BJ (cell line): Measurements from ENCODE around the gene IMP3. TPM values are rescaled to one million over a fixed set of nuclear protein-coding genes. Genes with fewer than 3 reads are reported as not detected.

ENCODE experiments used
- CTCF ChIA-PET: fragments of 350-600 bp; formaldehyde crosslinking; extraction: SDS; loops from one replicate; lab custom pipeline; 2021; ENCODE audit warnings: antibody characterized with exemption, inconsistent platforms; lab: Yijun Ruan, JAX
- POLR2A ChIA-PET: fragments of 300-600 bp; sonication (Branson Sonifier 250); formaldehyde crosslinking; extraction: SDS; loops from one replicate; lab custom pipeline; 2021; ENCODE audit warnings: antibody characterized with exemption; lab: Charles Lee
- DNase-seq: peaks from one replicate; pipeline ENCODE4 v3.0.0-alpha.2; 2011; ENCODE audit warnings: low read depth
- H3K27me3 ChIP-seq: 2 replicates; pipeline ENCODE4 v1.6.0; 2011; ENCODE audit warnings: low read length; ENCODE audit not compliant: control insufficient read depth, insufficient read depth
- H3K36me3 ChIP-seq: 2 replicates; pipeline ENCODE4 v1.5.1; 2011; ENCODE audit warnings: low read length; ENCODE audit not compliant: control insufficient read depth, insufficient read depth
- H3K4me3 ChIP-seq: 2 replicates; pipeline ENCODE4 v1.5.1; 2011; ENCODE audit warnings: low read depth, mild to moderate bottlenecking, control low read depth, low read length
- CTCF ChIP-seq: IDR thresholded peaks from 2 replicates; pipeline ENCODE4 v1.5.1; 2011; ENCODE audit warnings: low read depth, mild to moderate bottlenecking, control low read depth, inconsistent platforms, low read length, moderate library complexity; ENCODE audit not compliant: insufficient read depth
- polyA plus RNA-seq: library from polyadenylated mRNA; depleted of rRNA; stranded (reverse); fragments of >200 nt; gene quantifications from 2 replicates; pipeline ENCODE4 v1.2.3, GENCODE V29; 2011

Gene IMP3
- polyA plus RNA-seq, 1 experiment, result 37.6 TPM

GRCh38 chr15:75606026-75606425 is 34.0 kb downstream of the IMP3 start:
- no peak for DNase-seq
- Histone ChIP-seq H3K36me3 (peaks cover 29% of the 10 kb centered on the region), H3K27me3 (no peaks in the 10 kb centered on the region), H3K4me3 (no peak overlapping the region)
- no peak for TF ChIP-seq CTCF
- CTCF ChIA-PET, result interaction anchor here (1.0 kb wide), 1 partner anchor 9 kb away, joined by 6 read pairs; no protein-coding TSS in a partner anchor
- POLR2A ChIA-PET, result no interaction called here

- ChIA-PET POLR2A (no interaction called here), CTCF (no interaction called here)
- H3K4me3 ChIP-seq, result no peak overlapping the region
- H3K36me3 ChIP-seq, result peaks cover 21% of the 10 kb centered on the region
- no peak for DNase-seq
- no peak for TF ChIP-seq CTCF
- no peaks in the 10 kb centered on the region for H3K27me3 ChIP-seq
Measured at GRCh38 chr15:75599401-75599800, 40.6 kb downstream of the IMP3 start.

GRCh38 chr15:75598361-75598760 is 41.7 kb downstream of the IMP3 start:
- Histone ChIP-seq H3K27me3 (no peaks in the 10 kb centered on the region), H3K36me3 (peaks cover 23% of the 10 kb centered on the region), H3K4me3 (no peak overlapping the region)
- POLR2A ChIA-PET, result no interaction called here
- TF ChIP-seq CTCF, result no peak
- no peak for DNase-seq
- CTCF ChIA-PET, result interaction anchor here (0.6 to 1.9 kb wide), 5 partner anchors 9 to 87 kb away, joined by 3 to 4 read pairs (median 3); no protein-coding TSS in a partner anchor

GRCh38 chr15:75597667-75598341 is 42.2 kb downstream of the IMP3 start:
- Histone ChIP-seq H3K4me3 (no peak overlapping the region), H3K27me3 (no peaks in the 10 kb centered on the region), H3K36me3 (peaks cover 22% of the 10 kb centered on the region)
- ChIA-PET CTCF (interaction anchor here (0.7 to 1.9 kb wide), 6 partner anchors 9 to 89 kb away, joined by 3 to 4 read pairs (median 3); no protein-coding TSS in a partner anchor), POLR2A (no interaction called here)
- DNase-seq, result no peak
- peak; percentile 38 for TF ChIP-seq CTCF

- no peaks in the 10 kb centered on the region for H3K27me3 ChIP-seq
- no peak overlapping the region for H3K4me3 ChIP-seq
- ChIA-PET POLR2A (no interaction called here), CTCF (interaction anchor here (0.7 to 1.9 kb wide), 5 partner anchors 10 to 90 kb away, joined by 3 to 6 read pairs (median 4); no protein-coding TSS in a partner anchor)
- H3K36me3 ChIP-seq, result peaks cover 20% of the 10 kb centered on the region
- no peak for DNase-seq
- no peak for TF ChIP-seq CTCF
Measured at GRCh38 chr15:75596703-75597345, 43.2 kb downstream of the IMP3 start.
